Gastroesophageal sphincter (tissue), 3 donors: ENCODE measurements around the gene FGF14.

Source experiments
- CTCF ChIP-seq, 4 experiments: fragments of 200-600 bp in 2 of 4; fragments of 450-650 bp in 2 of 4; sonication (generic) in 1 of 4; IDR thresholded peaks; one replicate each; pipeline ENCODE4 v1.5.1; 2017 to 2019; ENCODE audit warnings: antibody characterized with exemption in 4 of 4, mild to moderate bottlenecking in 2 of 4, moderate library complexity in 2 of 4
- POLR2A ChIP-seq, 2 donors: fragments of 450-650 bp; IDR thresholded peaks; one replicate each; pipeline ENCODE4 v1.6.1; 2017; ENCODE audit warnings: antibody characterized with exemption in 2 of 2, mild to moderate bottlenecking in 2 of 2, moderate library complexity in 1 of 2
- POLR2AphosphoS5 ChIP-seq: sonication (generic); formaldehyde crosslinking; IDR thresholded peaks from one replicate; pipeline ENCODE4 v1.6.1; 2017; ENCODE audit warnings: antibody characterized with exemption

GRCh38 chr13:102236341-102236740 is 165.5 kb downstream of the FGF14 start:
- TF ChIP-seq CTCF (IDR thresholded peaks at IDR 0.05), result no peak
- no peak for TF ChIP-seq POLR2A (IDR thresholded peaks at IDR 0.05)
- TF ChIP-seq POLR2AphosphoS5, result no peak
